Measurements from ENCODE around the gene HOXD10.

HOXD10 gene

GRCh38 chr2:176090862-176091261 is 25.7 kb upstream of the HOXD10 start:
- Histone ChIP-seq H3K9me3 (ENCODE audit: low read depth, low read length) (no peaks in the 10 kb centered on the region), H3K4me3 (no peak overlapping the region), H3K9ac (ENCODE audit: insufficient read length) (no peak overlapping the region), H3K27ac (0 out of 2 replicates have a peak overlapping the region, but pooled peaks have one; percentile 22), H3K36me3 (ENCODE audit: insufficient read depth, low read length) (peaks cover 20% of the 10 kb centered on the region)
- no peak for TF ChIP-seq POLR2AphosphoS5 (IDR thresholded peaks at IDR 0.05; ENCODE audit: borderline replicate concordance, low read depth, low read length)
- no peak for DNase-seq (ENCODE audit: low read depth, low spot score)

GRCh38 chr2:176091329-176092258 is 25.0 kb upstream of the HOXD10 start:
- no peak overlapping the region for H3K9ac ChIP-seq (ENCODE audit: insufficient read length)
- no peak for DNase-seq (ENCODE audit: low read depth, low spot score)
- no peak overlapping the region for H3K4me3 ChIP-seq
- TF ChIP-seq EZH2 (IDR thresholded peaks at IDR 0.05) (no peak), POLR2AphosphoS5 (IDR thresholded peaks at IDR 0.05; ENCODE audit: borderline replicate concordance, low read depth, low read length) (no peak), FOXP2 (optimal IDR thresholded peaks at IDR 0.05; ENCODE audit: control extremely low read depth, extremely low read length, insufficient read depth) (no peak)
- peak overlapping the region; percentile 31; the same call in 1 of the 2 replicates for H3K27ac ChIP-seq
- peaks cover 20% of the 10 kb centered on the region for H3K36me3 ChIP-seq (ENCODE audit: insufficient read depth, low read length)
- no peaks in the 10 kb centered on the region for H3K9me3 ChIP-seq (ENCODE audit: low read depth, low read length)

GRCh38 chr2:176092270-176093144 is 24.1 kb upstream of the HOXD10 start, which contains the start of gene HOXD13:
HOXD13 (plus strand) TSS chr2:176092721; CDS start chr2:176092891, 170 bp downstream.
- peak within 1 kb of the TSS; percentile 90 for H3K9ac ChIP-seq (ENCODE audit: insufficient read length)
- peak within 1 kb of the TSS; percentile 77 for H3K27ac ChIP-seq
- no peak for DNase-seq (ENCODE audit: low read depth, low spot score)

GRCh38 chr2:176093145-176093897 is 23.3 kb upstream of the HOXD10 start:
- Histone ChIP-seq H3K9me3 (ENCODE audit: low read depth, low read length) (no peaks in the 10 kb centered on the region), H3K27ac (peak overlapping the region; percentile 77), H3K36me3 (ENCODE audit: insufficient read depth, low read length) (peaks cover 20% of the 10 kb centered on the region), H3K9ac (ENCODE audit: insufficient read length) (peak overlapping the region; percentile 90), H3K4me3 (peak overlapping the region; percentile 89)
- no peak for DNase-seq (ENCODE audit: low read depth, low spot score)
- TF ChIP-seq EZH2 (IDR thresholded peaks at IDR 0.05) (no peak), POLR2AphosphoS5 (IDR thresholded peaks at IDR 0.05; ENCODE audit: borderline replicate concordance, low read depth, low read length) (peak; percentile 9; the same call in 1 of the 2 replicates)

More at GRCh38 chr2:176092270-176093144, 24.1 kb upstream of the HOXD10 start, which contains the start of gene HOXD13:
- no peaks in the 10 kb centered on the region for H3K9me3 ChIP-seq (ENCODE audit: low read depth, low read length)
- TF ChIP-seq EZH2 (IDR thresholded peaks at IDR 0.05) (no peak), POLR2AphosphoS5 (IDR thresholded peaks at IDR 0.05; ENCODE audit: borderline replicate concordance, low read depth, low read length) (peak; percentile 78)
- peaks cover 20% of the 10 kb centered on the region for H3K36me3 ChIP-seq (ENCODE audit: insufficient read depth, low read length)
- H3K4me3 ChIP-seq, result peak within 1 kb of the TSS; percentile 89

GRCh38 chr2:176093898-176094249 is 22.7 kb upstream of the HOXD10 start:
- peaks cover 20% of the 10 kb centered on the region for H3K36me3 ChIP-seq (ENCODE audit: insufficient read depth, low read length)
- TF ChIP-seq FOXP2 (optimal IDR thresholded peaks at IDR 0.05; ENCODE audit: control extremely low read depth, extremely low read length, insufficient read depth) (no peak), EZH2 (IDR thresholded peaks at IDR 0.05) (no peak), POLR2AphosphoS5 (IDR thresholded peaks at IDR 0.05; ENCODE audit: borderline replicate concordance, low read depth, low read length) (no peak)
- no peaks in the 10 kb centered on the region for H3K9me3 ChIP-seq (ENCODE audit: low read depth, low read length)
- H3K4me3 ChIP-seq, result peak overlapping the region; percentile 89
- no peak for DNase-seq (ENCODE audit: low read depth, low spot score)
- H3K9ac ChIP-seq (ENCODE audit: insufficient read length), result peak overlapping the region; percentile 90
- H3K27ac ChIP-seq, result peak overlapping the region; percentile 77

- Histone ChIP-seq H3K9ac (ENCODE audit: insufficient read length) (peak overlapping the region; percentile 90), H3K36me3 (ENCODE audit: insufficient read depth, low read length) (peaks cover 20% of the 10 kb centered on the region), H3K9me3 (ENCODE audit: low read depth, low read length) (no peaks in the 10 kb centered on the region), H3K4me3 (peak overlapping the region; percentile 89), H3K27ac (peak overlapping the region; percentile 96)
- no peak for DNase-seq (ENCODE audit: low read depth, low spot score)
- TF ChIP-seq FOXP2 (optimal IDR thresholded peaks at IDR 0.05; ENCODE audit: control extremely low read depth, extremely low read length, insufficient read depth) (no peak), EZH2 (IDR thresholded peaks at IDR 0.05) (no peak), POLR2AphosphoS5 (IDR thresholded peaks at IDR 0.05; ENCODE audit: borderline replicate concordance, low read depth, low read length) (no peak)
Measured at GRCh38 chr2:176094349-176094748, 22.2 kb upstream of the HOXD10 start.

GRCh38 chr2:176095421-176095820 is 21.2 kb upstream of the HOXD10 start:
- Histone ChIP-seq H3K36me3 (ENCODE audit: insufficient read depth, low read length) (peaks cover 20% of the 10 kb centered on the region), H3K4me3 (peak overlapping the region; percentile 89), H3K9ac (ENCODE audit: insufficient read length) (peak overlapping the region; percentile 90), H3K27ac (peak overlapping the region; percentile 96), H3K9me3 (ENCODE audit: low read depth, low read length) (no peaks in the 10 kb centered on the region)
- no peak for DNase-seq (ENCODE audit: low read depth, low spot score)
- TF ChIP-seq POLR2AphosphoS5 (IDR thresholded peaks at IDR 0.05; ENCODE audit: borderline replicate concordance, low read depth, low read length), result no peak
- no peak for TF ChIP-seq FOXP2 (optimal IDR thresholded peaks at IDR 0.05; ENCODE audit: control extremely low read depth, extremely low read length, insufficient read depth)
- TF ChIP-seq EZH2 (IDR thresholded peaks at IDR 0.05), result no peak

Data from SK-N-MC (cell line).